ENCODE results near the gene THRB.

GRCh38 chr3:24086206-24086605, 408.4 kb downstream of the THRB start:
- TF ChIP-seq SUZ12 (IDR thresholded peaks at IDR 0.05; ENCODE audit: extremely low read depth, insufficient read depth, insufficient read length) (no peak), ZNF274 (IDR thresholded peaks at IDR 0.05; ENCODE audit: low read depth, low read length) (no peak), YY1 (IDR thresholded peaks at IDR 0.05; ENCODE audit: insufficient read depth, insufficient read length) (no peak)

All from NT2/D1 (cell line).